HUDEP-2 (cell line): ENCODE results near the gene ZNF582.

Experiments used
- DNase-seq, 76 experiments: peaks; one replicate each; lab custom pipeline; 2025; ENCODE audit not compliant: unreplicated experiment in 76 of 76; lab: John Stamatoyannopoulos, UW

Gene ZNF582

DNA sequence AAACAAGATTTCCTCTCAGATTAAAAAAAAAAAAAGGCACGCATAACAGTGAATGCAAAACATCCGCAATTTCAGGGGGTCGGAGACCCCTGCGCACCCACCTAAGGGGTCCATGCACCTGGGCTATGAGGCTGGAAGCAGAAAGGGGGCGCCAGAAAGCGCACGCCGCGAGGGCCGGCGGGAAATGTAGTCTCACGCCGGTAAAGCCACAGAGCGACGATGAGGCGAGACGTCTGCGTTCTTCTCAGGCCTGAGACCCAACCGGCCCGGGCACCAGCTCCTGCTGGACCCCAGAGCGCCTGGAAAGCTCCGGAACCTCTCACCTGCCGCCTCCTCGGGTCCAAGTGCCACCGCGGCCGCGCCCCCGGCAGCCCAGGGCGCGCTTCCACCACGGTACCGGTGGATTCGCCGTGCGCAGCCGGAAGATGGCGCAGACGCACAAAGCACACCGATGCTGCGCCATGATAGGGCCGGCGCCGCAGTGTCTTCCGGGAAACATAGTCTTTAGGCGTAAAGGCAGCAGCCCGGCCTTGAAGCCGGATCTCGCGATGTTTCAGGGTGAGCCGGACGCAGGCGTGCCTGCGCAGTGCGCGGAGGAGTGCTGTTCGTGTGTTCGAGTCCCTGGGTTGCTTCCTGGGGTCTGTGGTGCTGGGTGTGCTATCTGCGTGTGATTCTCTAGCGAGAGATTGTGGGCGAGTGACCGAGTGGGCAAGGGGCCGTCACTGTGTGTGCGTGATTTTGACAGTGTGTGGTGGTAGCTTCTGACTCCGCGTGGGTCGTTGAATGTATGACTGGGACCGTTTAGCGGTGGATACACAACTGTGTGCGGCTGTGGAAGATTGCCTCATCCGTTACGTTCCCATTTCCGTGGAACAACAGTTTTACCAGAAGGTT is at the start of gene ZNF582:
Gene ZNF582 (minus strand): TSS at position 416 of the 894 bp plus-strand sequence. CDS start 1,782 bp downstream, outside the sequence.
- peak in 74 of 76 experiments; percentile 45 to 98 (median 90) for DNase-seq

DNA sequence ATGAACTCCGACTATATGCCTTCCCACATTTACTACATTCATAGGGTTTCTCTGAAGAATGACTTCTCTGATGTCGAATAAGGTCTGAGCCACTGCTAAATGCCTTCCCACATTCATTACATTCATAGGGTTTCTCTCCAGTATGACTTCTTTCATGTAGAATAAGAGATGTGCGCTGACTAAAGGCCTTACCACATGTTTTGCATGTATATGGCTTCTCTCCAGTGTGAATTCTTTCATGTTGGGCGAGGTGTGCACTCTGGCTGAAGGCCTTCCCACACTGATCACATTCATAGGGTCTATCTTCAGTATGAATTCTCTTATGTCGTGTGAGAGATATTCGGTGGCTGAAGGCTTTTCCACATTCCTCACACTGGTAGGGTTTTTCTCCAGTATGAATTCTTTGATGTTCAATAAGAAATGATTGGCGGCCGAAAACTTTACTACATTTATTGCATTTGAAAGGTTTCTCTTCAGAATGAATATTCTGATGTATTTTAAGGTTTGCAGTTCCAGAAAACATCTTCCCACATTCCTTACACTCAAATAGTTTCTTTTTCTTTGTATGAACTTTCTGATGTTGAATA is 48.0 kb upstream of the ZNF582 start:
- no peak for DNase-seq

DNA sequence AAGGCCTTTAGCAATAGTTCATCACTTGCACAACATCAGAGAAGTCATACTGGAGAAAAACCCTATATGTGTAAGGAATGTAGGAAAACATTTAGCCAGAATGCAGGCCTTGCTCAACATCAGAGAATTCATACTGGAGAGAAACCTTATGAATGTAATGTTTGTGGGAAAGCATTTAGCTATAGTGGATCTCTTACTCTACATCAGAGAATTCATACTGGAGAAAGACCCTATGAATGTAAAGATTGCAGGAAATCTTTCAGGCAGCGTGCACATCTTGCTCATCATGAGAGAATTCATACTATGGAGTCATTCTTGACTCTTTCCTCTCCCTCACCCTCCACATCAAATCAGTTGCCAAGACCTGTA is 30.6 kb upstream of the ZNF582 start:
- DNase-seq: no peak

DNA sequence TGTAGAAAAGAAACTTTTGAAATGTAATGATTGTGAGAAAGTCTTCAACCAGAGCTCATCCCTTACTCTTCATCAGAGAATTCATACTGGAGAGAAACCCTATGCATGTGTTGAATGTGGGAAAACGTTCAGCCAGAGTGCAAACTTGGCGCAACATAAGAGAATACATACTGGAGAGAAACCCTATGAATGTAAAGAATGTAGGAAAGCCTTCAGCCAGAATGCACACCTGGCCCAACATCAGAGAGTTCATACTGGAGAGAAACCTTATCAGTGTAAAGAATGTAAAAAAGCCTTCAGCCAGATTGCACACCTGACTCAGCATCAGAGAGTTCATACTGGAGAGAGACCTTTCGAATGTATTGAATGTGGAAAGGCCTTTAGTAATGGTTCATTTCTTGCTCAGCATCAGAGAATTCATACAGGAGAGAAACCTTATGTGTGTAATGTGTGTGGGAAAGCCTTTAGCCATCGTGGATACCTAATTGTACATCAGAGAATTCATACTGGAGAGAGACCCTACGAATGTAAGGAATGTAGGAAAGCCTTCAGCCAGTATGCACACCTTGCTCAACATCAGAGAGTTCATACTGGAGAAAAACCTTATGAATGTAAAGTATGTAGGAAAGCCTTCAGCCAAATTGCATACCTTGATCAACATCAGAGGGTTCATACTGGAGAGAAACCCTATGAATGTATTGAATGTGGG is 30.1 kb upstream of the ZNF582 start:
- DNase-seq: no peak

DNA sequence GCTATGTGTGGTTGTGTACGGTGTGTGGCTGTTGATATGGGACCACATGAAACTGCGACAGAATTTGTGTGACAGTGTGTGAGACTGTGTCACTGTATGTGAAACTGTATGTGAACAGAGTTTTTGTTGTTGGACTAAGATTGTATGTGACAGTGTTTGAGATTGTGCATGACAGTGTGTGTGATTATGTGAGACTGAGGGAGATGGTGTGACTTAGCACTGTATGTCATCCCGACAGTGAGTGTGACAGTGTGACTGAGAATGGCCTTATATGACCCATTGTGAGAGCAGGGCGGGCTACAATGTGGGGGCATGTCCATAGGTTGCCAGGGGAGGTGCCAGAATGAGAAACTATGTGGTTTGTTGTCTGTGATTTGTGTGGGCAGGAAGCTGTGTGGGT is 11.7 kb upstream of the ZNF582 start:
- no peak for DNase-seq

DNA sequence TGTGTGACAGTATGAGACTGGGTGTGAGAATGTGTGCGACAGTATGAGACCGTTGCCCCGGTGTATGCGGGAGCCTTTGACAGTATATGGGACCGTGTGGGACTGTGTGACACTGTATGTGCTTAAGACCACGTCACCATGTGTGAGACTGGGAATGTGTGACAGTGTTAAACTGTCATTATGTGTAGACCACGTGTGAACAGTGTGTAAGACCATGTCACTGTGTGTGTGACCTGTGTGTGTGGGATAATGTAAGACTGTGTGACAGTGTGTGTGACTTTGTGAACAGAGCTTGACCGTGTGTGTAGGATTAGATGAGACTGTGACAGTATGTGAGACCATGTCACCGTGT is 11.3 kb upstream of the ZNF582 start:
- DNase-seq: peak in 3 of 76 experiments; percentile 19 to 46 (median 37)

DNA sequence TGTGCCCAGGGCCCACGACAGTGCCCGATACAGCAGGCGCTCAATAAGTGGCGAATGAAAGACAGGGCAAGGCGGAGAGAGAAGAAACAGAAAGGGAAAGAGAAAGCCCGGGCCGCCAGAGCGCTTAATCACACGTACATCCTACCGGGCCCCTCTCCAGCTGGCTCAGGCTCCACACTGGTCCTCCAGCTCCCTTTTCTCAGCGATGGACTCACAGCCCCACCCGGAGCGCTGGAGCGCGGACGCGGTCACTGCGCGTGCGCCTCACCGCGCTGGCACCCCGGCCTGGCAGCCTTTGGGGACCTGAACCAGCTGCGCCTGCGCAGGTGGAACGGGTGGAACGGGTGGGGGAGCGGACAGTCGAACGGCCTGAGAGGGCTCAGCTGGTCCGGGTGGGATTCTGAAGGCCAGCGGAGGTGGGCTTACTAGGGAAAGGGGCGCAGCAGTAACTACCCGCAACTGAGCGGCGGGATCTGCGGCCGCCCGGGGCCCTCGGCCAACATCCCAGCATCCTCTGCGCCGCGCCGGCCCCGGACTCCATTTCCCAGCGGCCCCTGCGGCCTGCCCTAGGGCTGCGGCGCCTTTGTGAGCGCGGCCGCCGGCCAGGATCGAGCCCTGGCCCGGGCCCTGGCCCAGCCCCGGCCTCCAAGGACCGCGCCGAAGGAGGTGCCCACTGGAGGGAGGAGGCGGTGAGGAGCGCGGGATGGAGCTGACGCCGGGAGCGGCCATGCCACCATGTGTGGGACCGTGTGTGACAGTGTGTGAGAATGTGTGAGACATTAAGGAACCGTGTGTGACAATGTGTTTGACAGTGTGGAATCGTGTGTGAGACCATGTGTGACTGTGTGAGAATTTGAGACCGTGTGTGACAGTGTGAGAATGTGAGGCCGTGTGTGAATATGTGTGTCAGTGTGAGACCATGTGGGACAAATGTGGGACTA is 10.7 kb upstream of the ZNF582 start, which contains the start of gene ZNF583:
Gene ZNF583 (plus strand): TSS at position 569 of the 941 bp plus-strand sequence. CDS start 2,783 bp downstream, outside the sequence.
- DNase-seq: peak in 75 of 76 experiments; percentile 58 to 97 (median 93)

DNA sequence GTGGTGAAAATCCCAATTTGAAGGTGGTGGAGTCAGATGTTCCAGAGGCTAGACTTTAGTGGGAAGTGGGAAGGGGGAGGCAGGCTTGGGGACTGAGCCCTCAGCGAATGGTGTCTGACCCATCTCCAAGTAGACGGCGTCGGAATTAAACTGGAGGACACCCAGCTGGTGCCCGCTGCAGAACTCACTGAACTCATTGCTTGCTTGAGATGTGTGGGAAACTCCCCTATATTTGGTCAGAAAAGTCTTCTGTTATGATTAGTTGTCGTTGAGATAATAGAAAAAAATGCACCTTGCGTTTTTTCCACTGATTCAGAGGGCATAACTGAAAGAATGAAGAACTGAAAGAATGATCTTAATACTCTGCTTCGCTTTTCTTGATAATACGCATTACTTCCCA is 9.9 kb upstream of the ZNF582 start:
- no peak for DNase-seq

DNA sequence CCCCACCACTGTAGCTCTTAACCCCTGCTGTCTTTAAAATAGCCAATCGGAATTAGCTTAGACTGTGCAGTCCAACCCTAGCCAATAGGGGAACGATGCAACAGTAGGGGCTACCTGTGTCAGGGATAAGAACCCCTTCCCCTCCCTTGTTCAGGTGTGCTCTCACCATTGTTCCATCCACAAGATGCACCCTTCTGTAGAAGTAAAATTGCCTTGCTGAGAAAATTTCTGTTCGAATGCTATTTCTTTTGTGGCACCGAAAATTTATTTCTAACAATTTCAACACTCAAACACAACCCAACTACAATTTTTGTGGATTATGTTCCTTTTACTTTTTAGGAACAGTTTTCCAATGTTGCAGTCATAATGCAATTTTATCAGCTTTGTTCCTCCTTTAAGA is 7.2 kb upstream of the ZNF582 start:
- no peak for DNase-seq

DNA sequence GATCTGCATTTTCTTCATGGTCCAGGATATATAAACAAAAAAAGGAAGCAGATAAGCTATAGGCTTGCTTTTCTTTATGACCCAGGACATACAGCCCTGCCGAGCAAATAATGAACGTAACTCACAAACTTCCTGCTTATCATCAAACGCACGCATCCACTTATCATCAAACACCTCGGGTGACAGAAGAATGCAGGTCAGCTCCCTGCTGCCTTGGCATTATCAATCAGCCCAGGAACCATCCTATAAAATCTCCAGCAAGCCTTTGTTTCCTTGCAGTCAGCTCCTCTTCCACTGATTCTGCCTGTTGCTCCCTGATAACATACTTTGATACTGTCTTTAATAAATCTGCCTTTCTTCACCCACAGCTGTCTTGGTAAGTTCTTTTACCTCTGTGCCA is 5.5 kb upstream of the ZNF582 start:
- no peak for DNase-seq

DNA sequence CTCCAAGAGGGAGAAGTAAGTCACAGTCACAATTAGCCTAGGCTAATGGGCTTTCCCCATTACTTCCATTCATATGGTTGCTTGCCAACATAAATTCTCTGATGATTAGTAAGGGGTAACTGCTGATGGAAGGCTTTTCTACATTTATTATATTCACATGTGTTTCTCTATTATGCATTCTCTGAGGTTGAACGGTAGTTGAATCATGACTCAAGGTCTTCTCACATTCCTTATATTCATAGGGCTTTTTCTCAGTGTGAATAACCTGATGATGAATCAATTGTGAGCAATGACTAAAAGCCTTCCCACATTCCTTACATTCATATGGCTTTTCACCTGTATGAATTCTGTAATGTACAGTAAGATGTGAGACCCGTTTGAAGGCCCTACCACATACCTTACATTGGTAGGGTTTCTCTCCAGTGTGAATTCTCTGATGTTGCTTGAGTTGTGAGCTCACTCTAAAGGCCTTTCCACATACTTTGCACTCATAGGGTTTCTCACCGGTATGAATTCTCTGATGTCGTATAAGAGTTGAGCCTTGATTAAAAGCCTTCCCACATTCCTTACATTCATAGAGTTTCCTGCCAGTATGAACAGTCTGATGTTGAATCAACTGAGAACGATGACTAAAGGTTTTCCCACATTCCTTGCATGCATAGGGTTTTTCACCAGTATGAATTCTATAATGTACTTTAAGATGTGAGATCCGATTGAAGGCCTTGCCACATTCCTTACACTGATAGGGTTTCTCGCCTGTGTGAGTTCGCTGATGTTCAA is 9.3 kb downstream of the ZNF582 start:
- DNase-seq: no peak

DNA sequence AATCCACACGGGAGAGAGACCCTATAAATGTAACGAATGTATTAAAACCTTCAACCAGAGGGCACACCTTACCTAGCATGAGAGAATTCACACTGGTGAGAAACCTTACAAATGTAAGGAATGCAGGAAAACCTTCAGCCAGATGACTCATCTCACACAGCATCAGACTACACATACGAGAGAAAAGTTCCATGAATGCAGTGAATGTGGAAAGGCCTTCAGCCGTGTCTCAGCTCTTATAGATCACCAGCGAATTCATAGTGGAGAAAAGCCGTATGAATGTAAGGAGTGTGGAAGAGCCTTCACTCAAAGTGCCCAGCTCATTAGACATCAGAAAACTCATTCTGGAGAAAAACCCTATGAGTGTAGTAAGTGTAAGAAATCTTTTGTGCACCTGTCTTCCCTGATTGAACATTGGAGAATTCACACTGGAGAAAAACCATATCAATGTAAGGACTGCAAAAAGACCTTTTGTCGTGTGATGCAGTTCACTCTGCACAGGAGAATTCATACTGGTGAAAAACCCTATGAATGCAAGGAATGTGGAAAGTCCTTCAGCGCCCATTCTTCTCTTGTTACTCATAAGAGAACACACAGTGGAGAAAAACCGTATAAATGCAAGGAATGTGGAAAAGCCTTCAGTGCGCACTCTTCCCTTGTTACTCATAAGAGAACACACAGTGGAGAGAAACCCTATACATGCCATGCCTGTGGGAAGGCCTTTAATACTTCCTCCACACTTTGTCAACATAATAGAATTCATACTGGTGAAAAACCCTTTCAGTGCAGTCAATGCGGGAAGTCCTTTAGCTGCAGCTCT is 16.0 kb downstream of the ZNF582 start:
- no peak for DNase-seq

DNA sequence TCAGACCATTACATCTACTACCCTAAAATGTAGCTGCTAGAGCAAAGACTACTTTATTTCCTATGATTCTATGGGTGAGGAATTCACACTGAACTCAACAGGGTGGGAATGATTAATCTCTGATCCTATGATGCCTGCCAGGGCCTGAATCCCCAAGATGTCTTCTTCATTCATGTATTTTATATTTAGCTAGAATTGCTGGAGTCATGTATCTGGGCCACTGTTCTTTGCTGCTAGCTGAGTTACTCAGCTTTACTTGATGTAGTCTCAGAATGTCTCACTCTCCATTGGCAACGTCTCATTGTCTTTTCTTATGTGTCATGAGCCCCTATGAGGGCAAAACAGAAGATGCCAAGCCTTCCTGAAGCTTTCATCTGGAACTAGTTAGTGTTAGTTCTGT is 21.1 kb downstream of the ZNF582 start:
- DNase-seq: no peak

DNA sequence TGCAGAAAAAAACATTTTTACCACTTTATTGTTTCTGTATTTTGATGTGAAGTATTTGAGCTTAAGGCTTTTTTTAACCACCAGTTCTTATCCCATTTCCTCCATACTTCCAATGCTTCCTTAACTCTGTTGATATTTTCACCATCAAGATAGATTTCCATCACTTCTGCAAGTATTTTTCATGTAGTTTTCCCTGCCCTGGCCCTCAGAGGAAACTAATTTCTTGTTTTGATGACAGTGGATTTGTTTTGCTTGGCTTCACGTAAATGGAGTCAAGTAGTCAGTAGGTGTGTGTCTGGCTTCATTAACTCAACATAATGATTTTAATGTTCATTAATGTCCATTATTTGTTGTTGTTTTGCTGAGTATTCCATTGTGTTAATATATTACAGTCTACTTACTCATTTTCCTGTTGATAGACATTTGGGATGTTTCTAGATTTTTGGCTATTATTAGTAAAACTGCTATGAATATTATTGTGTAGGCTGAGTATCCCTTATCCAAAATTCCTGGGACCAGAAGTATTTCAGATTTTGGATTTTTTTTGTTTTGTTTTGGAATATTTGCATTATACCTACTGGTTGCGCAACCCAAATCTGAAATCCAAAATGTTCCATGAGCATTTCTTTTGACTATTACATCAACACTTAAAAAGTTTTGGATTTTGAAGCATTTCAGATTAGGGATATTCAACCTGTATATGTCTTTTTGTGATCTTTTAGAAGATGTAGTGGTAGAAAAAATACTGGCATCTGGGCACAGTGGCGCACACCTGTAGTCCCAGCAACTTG is 23.3 kb downstream of the ZNF582 start:
- no peak for DNase-seq

DNA sequence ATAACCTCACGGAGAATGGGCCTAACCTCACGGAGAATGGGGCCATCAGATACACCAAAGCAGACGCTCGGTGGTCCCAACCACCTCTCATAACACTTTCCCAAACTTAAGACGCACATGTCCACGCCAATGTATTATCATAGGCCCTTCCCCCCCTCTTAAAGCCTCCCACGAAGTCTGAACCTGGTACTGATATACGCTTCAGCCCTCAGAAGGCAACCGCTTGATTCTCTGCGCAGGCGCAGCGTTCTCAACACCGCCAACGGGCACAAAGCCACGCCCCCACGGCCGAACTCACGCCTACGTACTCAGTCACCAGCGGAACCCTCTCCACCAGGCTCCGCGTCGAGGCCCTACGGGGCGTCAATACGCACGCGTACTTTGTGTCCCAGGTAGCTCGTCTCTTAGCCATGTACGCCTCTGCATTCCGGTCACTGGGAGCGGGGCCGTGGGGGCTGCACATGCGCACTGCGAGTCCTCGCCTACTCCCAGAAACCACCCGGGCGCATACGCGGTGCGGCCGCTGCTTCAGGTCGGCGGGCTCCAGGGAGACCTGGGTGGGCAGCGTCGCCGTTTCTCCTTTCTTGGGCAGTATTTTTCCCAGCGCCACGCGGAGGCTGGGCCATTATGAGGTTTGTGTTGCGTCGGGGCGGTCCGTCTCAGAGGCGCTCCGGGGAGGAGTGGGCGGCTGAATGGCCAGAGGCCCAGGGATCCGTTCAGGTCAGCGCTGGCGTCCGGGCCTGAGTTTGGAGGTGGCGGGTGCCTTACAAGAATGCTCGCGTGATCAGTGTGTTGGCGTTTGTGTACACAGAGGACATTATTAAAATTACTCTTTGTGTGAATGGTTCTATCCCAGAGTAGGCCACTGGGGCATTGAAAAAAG is 25.3 kb downstream of the ZNF582 start:
- DNase-seq: peak in 64 of 76 experiments; percentile 16 to 94 (median 80)

DNA sequence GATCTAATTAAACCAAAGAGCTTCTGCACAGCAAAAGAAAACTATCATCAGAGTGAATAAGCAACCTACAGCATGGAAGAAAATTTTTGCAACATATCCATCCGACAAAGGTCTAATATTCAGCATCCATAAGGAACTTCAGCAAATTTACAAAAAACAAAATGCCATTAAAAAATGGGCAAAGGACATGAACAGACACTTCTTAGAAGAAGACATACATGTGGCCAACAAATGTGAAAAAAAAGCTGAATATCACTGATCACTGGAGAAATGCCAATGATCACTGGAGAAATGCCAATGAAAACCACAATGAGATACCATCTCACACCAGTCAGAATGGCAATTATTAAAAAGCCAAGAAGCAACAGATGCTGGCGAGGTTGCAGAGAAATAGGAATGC is 32.5 kb downstream of the ZNF582 start:
- peak in 1 of 76 experiments; percentile 7 for DNase-seq

DNA sequence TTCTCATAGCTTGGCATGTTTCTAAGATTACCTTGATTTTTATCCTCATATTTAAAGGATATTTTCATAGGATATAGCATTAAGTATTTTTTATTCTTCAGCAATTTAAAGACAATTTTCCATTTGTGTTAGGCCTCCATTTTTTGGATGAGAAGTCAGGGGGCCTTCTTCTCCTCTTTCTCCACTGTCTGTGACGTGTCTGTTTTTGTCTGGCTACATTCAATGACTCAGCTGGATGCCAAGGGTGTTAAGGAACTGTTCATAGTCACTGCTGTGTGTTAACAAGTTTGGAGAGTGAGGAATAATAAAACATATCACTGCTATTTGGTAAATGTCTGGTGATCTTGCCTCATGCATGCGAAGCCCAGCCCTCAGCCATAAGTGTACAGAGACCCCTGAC is 36.4 kb downstream of the ZNF582 start:
- no peak for DNase-seq
